Activated T-cell treated with anti-CD3 and anti-CD28 coated beads for 1 hour (primary cell): ENCODE results near the gene FKBP5.
"Not testable (repeated sequence)": the region's sequence is repeated elsewhere in the genome, so short reads cannot be mapped to it uniquely, and the experiment has no call there.

Experiments used
- DNase-seq: peaks from one replicate; pipeline ENCODE4 v3.0.0-alpha.2; 2020; ENCODE audit warnings: low read depth

The FKBP5 gene

GRCh38 chr6:35586542-35586941 lies 102.2 kb downstream of the FKBP5 start:
- no peak for DNase-seq

GRCh38 chr6:35585658-35586057 lies 103.1 kb downstream of the FKBP5 start:
- no peak for DNase-seq

GRCh38 chr6:35583893-35584688 lies 104.6 kb downstream of the FKBP5 start:
- DNase-seq: peak; percentile 69

GRCh38 chr6:35582315-35582714 lies 106.4 kb downstream of the FKBP5 start:
- no peak for DNase-seq

- no peak for DNase-seq
Measured at GRCh38 chr6:35581633-35582032, 107.1 kb downstream of the FKBP5 start.

- DNase-seq: no peak
Measured at GRCh38 chr6:35580836-35581235, 107.9 kb downstream of the FKBP5 start.

GRCh38 chr6:35576682-35577081 lies 112.0 kb downstream of the FKBP5 start:
- DNase-seq: no peak

- DNase-seq: no peak
Measured at GRCh38 chr6:35573495-35574110, 115.1 kb downstream of the FKBP5 start.

GRCh38 chr6:35570885-35571330 lies 117.8 kb downstream of the FKBP5 start:
- not testable (repeated sequence) for DNase-seq

GRCh38 chr6:35569011-35569461 lies 119.7 kb downstream of the FKBP5 start:
- DNase-seq: peak; percentile 14

GRCh38 chr6:35566794-35567193 lies 121.9 kb downstream of the FKBP5 start:
- DNase-seq: no peak

- no peak for DNase-seq
Measured at GRCh38 chr6:35564733-35565132, 124.0 kb downstream of the FKBP5 start.

- no peak for DNase-seq
Measured at GRCh38 chr6:35562060-35562459, 126.7 kb downstream of the FKBP5 start.

GRCh38 chr6:35561113-35561512 lies 127.6 kb downstream of the FKBP5 start:
- no peak for DNase-seq

GRCh38 chr6:35558571-35558970 lies 130.1 kb downstream of the FKBP5 start:
- no peak for DNase-seq

GRCh38 chr6:35557239-35557638 lies 131.5 kb downstream of the FKBP5 start:
- no peak for DNase-seq

GRCh38 chr6:35554811-35555210 lies 133.9 kb downstream of the FKBP5 start:
- no peak for DNase-seq

GRCh38 chr6:35553315-35553714 lies 135.4 kb downstream of the FKBP5 start:
- no peak for DNase-seq

GRCh38 chr6:35552285-35552917 lies 136.3 kb downstream of the FKBP5 start:
- DNase-seq: peak; percentile 57

GRCh38 chr6:35550437-35550836 lies 138.3 kb downstream of the FKBP5 start:
- DNase-seq: no peak

- no peak for DNase-seq
Measured at GRCh38 chr6:35547676-35548075, 141.0 kb downstream of the FKBP5 start.

- DNase-seq: no peak
Measured at GRCh38 chr6:35544769-35545361, 143.8 kb downstream of the FKBP5 start.
